MM.1S (cell line): Measurements from ENCODE around the gene ZNF225.

Experiments
- DNase-seq: peaks from one replicate; pipeline ENCODE4 v3.0.0-alpha.2; 2015
- H2AFZ ChIP-seq: fragments of 300-600 bp; sonication (generic); 2 replicates; pipeline ENCODE4 v1.6.0; 2016; ENCODE audit warnings: antibody characterized with exemption, low read length
- H3F3A ChIP-seq: fragments of 300-600 bp; sonication (generic); 2 replicates; pipeline ENCODE4 v1.6.1; 2016; ENCODE audit warnings: mild to moderate bottlenecking, antibody characterized with exemption, low read length, moderate library complexity, mixed read lengths; ENCODE audit not compliant: insufficient read depth
- H3K27ac ChIP-seq: fragments of 300-600 bp; sonication (generic); 2 replicates; pipeline ENCODE4 v1.5.1; 2016; ENCODE audit warnings: mild to moderate bottlenecking, low read length
- H3K27me3 ChIP-seq: fragments of 300-600 bp; sonication (generic); replicated peaks from 2 replicates; pipeline ENCODE4 v1.6.0; 2016; ENCODE audit warnings: low read length; ENCODE audit not compliant: insufficient read depth
- H3K36me3 ChIP-seq: fragments of 300-600 bp; sonication (generic); replicated peaks from 2 replicates; pipeline ENCODE4 v1.6.1; 2016; ENCODE audit warnings: mild to moderate bottlenecking, low read length, mixed read lengths; ENCODE audit not compliant: insufficient read depth
- H3K4me1 ChIP-seq: fragments of 300-600 bp; sonication (generic); 2 replicates; pipeline ENCODE4 v1.6.1; 2016; ENCODE audit warnings: low read length, mixed read lengths
- H3K4me2 ChIP-seq: fragments of 300-600 bp; sonication (generic); 2 replicates; pipeline ENCODE4 v1.6.0; 2016; ENCODE audit warnings: low read depth, low read length
- H3K4me3 ChIP-seq: fragments of 300-600 bp; sonication (generic); 2 replicates; pipeline ENCODE4 v1.5.1; 2016; ENCODE audit warnings: low read length, mixed read lengths
- H3K79me2 ChIP-seq: fragments of 300-600 bp; sonication (generic); 2 replicates; pipeline ENCODE4 v1.6.1; 2016; ENCODE audit warnings: mixed run types, low read length, mixed read lengths
- H3K9ac ChIP-seq: fragments of 300-600 bp; sonication (generic); 2 replicates; pipeline ENCODE4 v1.6.1; 2016; ENCODE audit warnings: low read length, mixed read lengths
- H3K9me2 ChIP-seq: fragments of 300-600 bp; sonication (generic); replicated peaks from 2 replicates; pipeline ENCODE4 v1.6.1; 2016; ENCODE audit warnings: mild to moderate bottlenecking, low read length, mixed read lengths; ENCODE audit not compliant: insufficient read depth
- H3K9me3 ChIP-seq: fragments of 300-600 bp; sonication (generic); replicated peaks from 2 replicates; pipeline ENCODE4 v1.6.1; 2016; ENCODE audit warnings: mild to moderate bottlenecking, low read length, mixed read lengths; ENCODE audit not compliant: insufficient read depth
- H4K20me1 ChIP-seq: fragments of 300-600 bp; sonication (generic); 2 replicates; pipeline ENCODE4 v1.6.1; 2016; ENCODE audit warnings: mild to moderate bottlenecking, low read length, moderate library complexity, mixed read lengths; ENCODE audit not compliant: insufficient read depth
- CTCF ChIP-seq: fragments of 300-600 bp; sonication (generic); IDR thresholded peaks from 2 replicates; pipeline ENCODE4 v1.5.1; 2016; ENCODE audit warnings: antibody characterized with exemption, low read length, mixed read lengths
- EZH2 ChIP-seq: fragments of 300-600 bp; sonication (generic); optimal IDR thresholded peaks from 2 replicates; pipeline ENCODE3; 2017; ENCODE audit warnings: low read depth, mild to moderate bottlenecking, antibody characterized with exemption, low read length, mixed read lengths
- EZH2phosphoT487 ChIP-seq: fragments of 300-600 bp; sonication (generic); IDR thresholded peaks from 2 replicates; pipeline ENCODE4 v1.6.1; 2018; ENCODE audit warnings: antibody characterized with exemption, low read length

Gene ZNF225

GRCh38 chr19:44092108-44092507, 21.1 kb upstream of the ZNF225 start:
- TF ChIP-seq CTCF (no peak), EZH2phosphoT487 (no peak), EZH2 (no peak)
- H2AFZ ChIP-seq, result no peak overlapping the region

GRCh38 chr19:44093931-44094765, 19.1 kb upstream of the ZNF225 start, which contains the start of gene ZNF224:
ZNF224 (plus strand) TSS chr19:44094361; CDS start chr19:44097874, 3,513 bp downstream.
- Histone ChIP-seq H3K9me2 (no peaks in the 10 kb centered on the region), H3F3A (0 out of 2 replicates have a peak, but pooled peaks cover 3% of the 10 kb centered on the region), H3K9me3 (no peaks in the 10 kb centered on the region)

More at GRCh38 chr19:44092108-44092507, 21.1 kb upstream of the ZNF225 start:
- Histone ChIP-seq H3K27me3 (no peaks in the 10 kb centered on the region), H3F3A (0 out of 2 replicates have a peak, but pooled peaks cover 3% of the 10 kb centered on the region), H3K9me2 (no peaks in the 10 kb centered on the region), H3K36me3 (no peaks in the 10 kb centered on the region; the same call in 1 of the 2 replicates), H3K79me2 (peaks cover 20% of the 10 kb centered on the region), H3K9me3 (no peaks in the 10 kb centered on the region), H3K9ac (no peak overlapping the region), H3K4me1 (no peaks in the 10 kb centered on the region), H3K4me2 (no peak overlapping the region), H3K27ac (no peak overlapping the region), H4K20me1 (no peaks in the 10 kb centered on the region), H3K4me3 (no peak overlapping the region)
- DNase-seq, result no peak

GRCh38 chr19:44107751-44108150, 5.4 kb upstream of the ZNF225 start:
- H3K9ac ChIP-seq, result no peak overlapping the region
- TF ChIP-seq EZH2 (no peak), EZH2phosphoT487 (no peak), CTCF (no peak)
- H3K9me2 ChIP-seq, result no peaks in the 10 kb centered on the region
- DNase-seq, result no peak
- no peak overlapping the region for H3K27ac ChIP-seq
- no peak overlapping the region for H2AFZ ChIP-seq
- H4K20me1 ChIP-seq, result no peaks in the 10 kb centered on the region
- peaks cover 6% of the 10 kb centered on the region; the same call in 1 of the 2 replicates for H3K36me3 ChIP-seq
- no peaks in the 10 kb centered on the region for H3K79me2 ChIP-seq
- H3K4me3 ChIP-seq, result no peak overlapping the region
- no peaks in the 10 kb centered on the region for H3K27me3 ChIP-seq
- H3F3A ChIP-seq, result no peaks in the 10 kb centered on the region
- no peaks in the 10 kb centered on the region for H3K9me3 ChIP-seq
- no peaks in the 10 kb centered on the region for H3K4me1 ChIP-seq
- H3K4me2 ChIP-seq, result no peak overlapping the region

More at GRCh38 chr19:44093931-44094765, 19.1 kb upstream of the ZNF225 start, which contains the start of gene ZNF224:
- Histone ChIP-seq H3K4me3 (peak within 1 kb of the TSS; percentile 81), H3K27ac (peak within 1 kb of the TSS; percentile 16; the same call in 1 of the 2 replicates), H2AFZ (peak within 1 kb of the TSS; percentile 96), H3K4me2 (peak within 1 kb of the TSS; percentile 64), H3K4me1 (no peaks in the 10 kb centered on the region), H3K27me3 (no peaks in the 10 kb centered on the region), H3K79me2 (peaks cover 20% of the 10 kb centered on the region), H3K36me3 (no peaks in the 10 kb centered on the region; the same call in 1 of the 2 replicates), H3K9ac (peak within 1 kb of the TSS; percentile 68), H4K20me1 (no peaks in the 10 kb centered on the region)
- TF ChIP-seq EZH2phosphoT487, result no peak
- DNase-seq, result peak; percentile 92
